Umbilical cord (tissue), 2 donors: ENCODE measurements around the gene KCNAB1. TPM values are rescaled to one million over a fixed set of nuclear protein-coding genes. Genes with fewer than 3 reads are reported as not detected.
"Not testable (repeated sequence)": the region's sequence is repeated elsewhere in the genome, so short reads cannot be mapped to it uniquely, and the experiment has no call there.

Source experiments
- DNase-seq: peaks from one replicate; pipeline ENCODE4 v3.0.0-alpha.2; 2015; ENCODE audit warnings: low spot score
- total RNA-seq: library from RNA; depleted of rRNA; stranded (reverse); fragments of >200 nt; gene quantifications from one replicate; pipeline ENCODE4 v1.2.3, GENCODE V29; 2014; ENCODE audit warnings: low replicate concordance; ENCODE audit not compliant: insufficient read depth

Gene KCNAB1
- total RNA-seq, 1 donor from 2014 or later: 0.72 TPM

DNA sequence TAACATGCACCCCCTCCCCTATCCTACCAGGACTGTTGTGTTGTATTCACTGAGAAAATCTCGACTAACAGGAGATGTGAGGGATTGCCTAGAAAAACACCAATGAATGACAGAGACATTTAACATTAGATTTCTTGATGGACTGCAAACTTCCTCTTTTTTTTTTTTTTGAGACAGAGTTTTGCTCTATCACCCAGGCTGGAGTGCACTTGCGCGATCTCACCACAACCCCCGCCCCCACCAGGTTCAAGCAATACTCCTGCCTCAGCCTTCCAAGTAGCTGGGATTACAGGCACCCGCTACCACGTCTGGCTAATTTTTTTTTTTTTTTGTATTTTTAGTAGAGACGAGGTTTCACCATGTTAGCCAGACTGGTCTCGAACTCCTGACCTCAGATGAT, 17.0 kb downstream of the KCNAB1 start:
- not testable (repeated sequence) for DNase-seq

DNA sequence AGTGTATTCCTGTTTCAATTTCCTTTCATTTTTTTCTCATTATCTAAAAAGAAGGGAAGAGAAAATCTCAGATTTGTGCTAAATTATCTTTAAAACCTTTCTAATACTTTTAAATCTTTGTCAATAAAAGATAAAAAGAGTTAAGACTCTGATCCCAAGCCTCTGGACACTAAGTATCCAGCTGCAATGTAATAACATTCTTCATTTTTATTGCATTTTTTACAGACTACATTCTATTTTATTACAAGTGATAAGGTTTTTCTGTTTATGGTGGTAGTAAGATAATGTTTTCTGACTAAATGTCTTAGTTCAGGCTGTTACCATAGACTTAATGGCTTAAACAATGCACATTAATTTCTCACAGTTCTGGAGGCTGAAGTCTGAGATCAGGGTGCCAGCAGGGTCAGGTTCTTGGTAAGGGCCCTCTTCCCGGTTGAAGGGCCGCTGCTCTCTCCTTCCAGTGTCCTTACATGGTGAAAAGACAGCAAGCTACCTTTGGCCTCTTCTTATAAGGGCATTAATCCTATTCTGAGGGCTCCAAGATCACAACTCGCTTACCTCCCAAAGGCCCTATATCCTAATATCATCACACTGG, 19.7 kb downstream of the KCNAB1 start:
- DNase-seq: peak; percentile 76

DNA sequence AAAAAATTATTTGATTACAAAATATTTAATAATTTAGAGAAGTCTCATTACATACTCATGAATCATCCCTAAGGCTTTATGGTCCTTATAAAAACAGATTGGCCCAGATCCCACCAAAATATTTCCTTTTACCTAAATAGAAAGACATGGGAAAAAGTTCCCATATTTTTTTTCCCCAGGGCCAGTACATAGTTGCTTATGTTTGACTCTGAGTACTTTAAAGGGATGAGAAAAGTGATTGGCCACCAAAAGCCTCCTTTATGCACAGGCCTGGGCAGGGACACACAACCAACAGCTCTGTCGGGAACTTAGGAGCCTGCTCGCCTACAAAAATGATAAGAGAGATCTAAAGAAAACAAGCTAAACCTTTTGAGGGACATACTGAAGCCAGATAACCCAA, 22.3 kb downstream of the KCNAB1 start:
- peak; percentile 75 for DNase-seq

- no peak for DNase-seq
Observed at GRCh38 chr3:156143136-156143535, 22.8 kb downstream of the KCNAB1 start.

DNA sequence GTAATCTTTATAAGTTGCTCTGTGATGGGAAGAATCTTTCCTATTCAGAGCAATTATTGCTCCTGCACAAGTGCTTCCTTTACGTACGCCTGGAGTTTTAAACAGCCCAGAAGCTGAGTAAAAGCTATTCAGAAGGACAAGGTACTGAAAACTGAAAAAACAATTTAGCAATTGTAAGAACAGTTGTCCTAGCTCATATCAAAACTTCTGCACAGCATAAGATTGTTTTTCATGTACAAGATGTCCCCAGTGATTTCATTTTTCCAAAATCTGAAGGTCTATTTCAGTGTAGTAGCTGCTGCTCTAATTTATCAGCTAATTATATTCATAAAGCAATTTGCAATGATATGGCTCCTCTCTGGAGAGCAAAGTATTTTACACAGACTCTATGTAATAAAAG, 23.7 kb downstream of the KCNAB1 start:
- DNase-seq: no peak

GRCh38 chr3:156145866-156146265, 25.5 kb downstream of the KCNAB1 start:
- DNase-seq: peak; percentile 55

- peak; percentile 27 for DNase-seq
Observed at GRCh38 chr3:156148345-156148945, 28.1 kb downstream of the KCNAB1 start.

DNA sequence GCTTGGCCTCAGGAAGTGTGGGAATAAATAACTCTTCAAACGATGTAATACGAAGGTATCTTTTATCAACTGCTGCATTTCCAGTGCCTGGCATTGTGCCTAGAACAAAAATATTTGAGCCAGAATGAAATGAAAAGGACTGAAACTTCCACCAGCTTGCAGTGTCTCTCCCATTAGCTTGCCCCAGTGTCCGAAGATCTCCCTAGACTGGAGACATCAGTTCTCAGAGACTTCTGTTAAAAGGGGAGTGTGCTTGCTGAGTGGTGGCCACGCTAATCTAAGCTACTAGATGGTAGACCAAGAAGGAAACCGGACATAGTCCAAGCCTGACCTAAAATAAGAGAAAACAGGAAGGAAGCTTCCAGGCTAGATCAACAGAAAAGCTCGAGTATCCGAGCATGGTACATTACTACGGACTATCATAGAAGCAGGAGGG, 28.6 kb downstream of the KCNAB1 start:
- peak; percentile 69 for DNase-seq

GRCh38 chr3:156149876-156150275, 29.5 kb downstream of the KCNAB1 start:
- no peak for DNase-seq

DNA sequence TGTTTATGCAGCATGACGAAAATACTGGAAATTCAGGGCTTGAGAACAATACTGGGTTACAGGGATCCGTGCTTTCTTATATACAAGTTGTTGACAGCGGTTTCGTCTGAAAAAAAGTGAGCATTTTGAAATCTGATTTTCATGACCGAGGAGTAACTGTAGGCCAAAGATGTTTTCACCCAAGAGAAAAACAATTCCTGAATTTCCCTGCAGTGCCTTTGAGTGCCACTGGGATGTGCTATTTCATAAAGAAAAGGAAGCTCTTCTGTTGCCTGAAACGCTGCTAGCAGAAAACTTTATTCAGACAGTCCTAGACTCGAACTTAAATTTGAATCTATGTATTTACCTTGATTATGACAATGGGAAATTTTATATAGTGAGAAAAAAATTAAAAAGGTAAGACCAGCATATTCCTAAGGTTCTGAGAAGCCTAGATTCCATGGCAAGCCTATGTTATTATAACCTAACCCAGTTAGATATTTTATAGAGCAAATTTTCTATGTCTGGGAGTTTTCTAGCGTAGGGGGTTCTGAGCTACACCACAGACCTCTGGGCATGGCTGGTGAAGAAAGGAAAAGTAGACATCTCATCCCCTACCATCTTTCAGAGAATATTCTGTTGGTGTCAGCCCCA, 30.2 kb downstream of the KCNAB1 start:
- peak; percentile 81 for DNase-seq

- DNase-seq: peak; percentile 78
Observed at GRCh38 chr3:156151824-156152428, 31.5 kb downstream of the KCNAB1 start.

DNA sequence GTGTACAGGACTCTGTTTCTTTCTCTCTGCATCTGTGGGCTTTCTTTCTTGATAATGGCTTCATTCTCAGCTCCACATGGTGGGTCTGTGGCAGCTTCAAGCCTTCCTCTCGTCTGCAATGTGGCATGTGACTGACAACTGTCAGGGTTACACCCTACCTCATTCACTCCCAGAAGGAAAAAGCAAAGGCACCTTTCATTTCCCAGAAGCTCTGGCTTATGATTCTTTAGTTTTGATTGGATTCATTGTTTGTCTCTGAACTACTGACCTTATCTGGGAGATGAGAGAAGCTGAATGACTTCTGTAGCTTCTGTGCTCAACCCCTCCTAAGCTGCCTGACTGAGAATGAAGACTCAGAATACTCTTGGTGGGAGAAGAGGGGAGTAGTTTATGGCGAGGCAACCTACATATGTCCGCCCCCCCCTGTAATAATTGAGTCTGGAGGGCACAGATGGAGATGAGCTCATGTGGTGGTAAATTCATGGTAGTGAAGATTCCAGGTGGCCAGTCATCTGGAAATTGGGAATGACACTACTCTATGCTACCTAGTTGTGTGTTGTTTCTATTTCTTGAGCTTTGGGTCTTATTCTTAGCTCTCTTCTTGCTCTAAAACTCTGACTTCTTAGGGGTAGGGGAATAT, 38.4 kb downstream of the KCNAB1 start:
- DNase-seq: no peak

GRCh38 chr3:156160647-156161046, 40.3 kb downstream of the KCNAB1 start:
- no peak for DNase-seq

- DNase-seq: no peak
Observed at GRCh38 chr3:156161172-156161571, 40.8 kb downstream of the KCNAB1 start.

DNA sequence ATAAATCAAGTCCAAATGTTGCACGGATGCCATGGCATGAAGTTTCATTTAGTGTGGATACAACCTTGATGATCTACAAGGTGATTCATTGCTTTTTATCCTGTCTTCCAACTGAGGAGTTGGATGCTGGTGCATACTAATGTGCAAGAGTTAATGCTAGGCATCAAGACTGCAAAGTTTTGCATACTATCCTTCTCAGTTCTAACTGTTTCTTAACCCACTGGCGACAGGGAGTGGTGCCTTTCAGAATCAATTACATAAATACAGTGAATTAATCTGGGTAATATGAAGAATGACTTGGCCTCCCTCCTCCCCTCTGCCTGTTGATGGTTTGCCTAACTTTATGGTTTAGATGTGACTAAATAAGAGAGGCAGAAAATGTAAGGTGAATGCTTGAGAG, 43.5 kb downstream of the KCNAB1 start:
- DNase-seq: no peak

- no peak for DNase-seq
Observed at GRCh38 chr3:156166808-156167207, 46.4 kb downstream of the KCNAB1 start.

- DNase-seq: no peak
Observed at GRCh38 chr3:156170571-156170970, 50.2 kb downstream of the KCNAB1 start.

DNA sequence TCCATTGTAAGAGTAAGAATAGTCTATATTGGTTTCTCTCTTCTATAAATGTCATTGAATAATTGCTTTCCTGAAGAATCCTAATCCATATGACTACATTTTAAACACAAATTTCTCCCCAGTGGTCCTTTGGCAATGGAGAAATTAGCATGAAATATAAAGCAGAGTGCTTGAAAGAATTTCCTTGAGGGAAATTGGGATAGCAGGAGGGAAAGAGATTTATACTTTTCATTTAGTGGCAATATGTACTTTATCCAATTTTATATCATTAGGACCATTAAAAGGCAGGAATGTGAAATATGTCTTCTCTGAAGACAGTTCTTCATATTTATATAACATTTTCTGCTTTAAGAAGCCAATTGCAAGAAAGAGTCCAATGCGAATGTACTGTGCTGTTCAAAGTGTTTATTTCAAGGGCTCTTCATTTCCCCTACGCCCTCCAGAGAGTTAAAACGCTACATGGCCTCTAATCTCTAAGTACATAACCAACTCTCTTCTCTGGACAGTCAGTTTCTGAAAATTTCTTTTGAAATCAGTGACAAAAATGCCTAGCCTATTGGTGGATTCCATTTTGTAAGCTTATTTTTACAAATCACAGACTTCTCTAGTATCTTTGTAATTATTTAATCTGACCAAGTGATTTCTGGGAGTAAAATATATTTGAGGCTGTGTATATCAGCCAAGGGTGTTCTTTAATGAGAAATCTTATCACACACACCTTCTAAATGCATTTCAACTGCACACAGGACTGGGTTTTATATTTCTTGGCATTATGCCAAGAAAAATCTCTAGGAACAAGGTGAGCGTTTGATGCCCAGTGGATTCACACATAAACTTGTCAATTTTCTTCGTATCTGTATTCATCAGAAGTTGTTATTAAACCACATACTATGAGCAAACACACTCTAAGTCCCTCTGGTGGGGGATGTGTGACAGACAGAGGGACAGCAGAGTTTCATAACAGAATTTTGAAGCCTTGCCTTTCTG, 51.2 kb downstream of the KCNAB1 start:
- DNase-seq: no peak

DNA sequence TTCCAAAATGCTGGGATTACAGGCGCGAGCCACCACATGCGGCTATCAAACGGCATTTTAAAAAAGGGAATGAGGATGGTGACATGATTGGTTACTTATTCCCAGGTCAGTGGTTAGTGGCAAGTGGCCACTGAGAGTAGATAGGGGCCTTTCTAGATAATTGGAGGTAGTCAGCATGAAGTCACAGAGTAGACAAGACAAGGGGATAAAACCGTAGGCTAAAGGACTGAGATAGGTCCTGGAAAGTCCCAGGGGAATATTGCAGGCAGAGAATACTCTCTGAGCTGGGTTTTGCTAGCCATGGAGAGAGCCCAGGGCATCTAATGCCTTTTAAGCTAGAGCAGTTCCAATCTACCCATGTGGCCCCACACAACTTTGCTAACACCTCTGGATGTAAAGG, 52.2 kb downstream of the KCNAB1 start:
- no peak for DNase-seq

DNA sequence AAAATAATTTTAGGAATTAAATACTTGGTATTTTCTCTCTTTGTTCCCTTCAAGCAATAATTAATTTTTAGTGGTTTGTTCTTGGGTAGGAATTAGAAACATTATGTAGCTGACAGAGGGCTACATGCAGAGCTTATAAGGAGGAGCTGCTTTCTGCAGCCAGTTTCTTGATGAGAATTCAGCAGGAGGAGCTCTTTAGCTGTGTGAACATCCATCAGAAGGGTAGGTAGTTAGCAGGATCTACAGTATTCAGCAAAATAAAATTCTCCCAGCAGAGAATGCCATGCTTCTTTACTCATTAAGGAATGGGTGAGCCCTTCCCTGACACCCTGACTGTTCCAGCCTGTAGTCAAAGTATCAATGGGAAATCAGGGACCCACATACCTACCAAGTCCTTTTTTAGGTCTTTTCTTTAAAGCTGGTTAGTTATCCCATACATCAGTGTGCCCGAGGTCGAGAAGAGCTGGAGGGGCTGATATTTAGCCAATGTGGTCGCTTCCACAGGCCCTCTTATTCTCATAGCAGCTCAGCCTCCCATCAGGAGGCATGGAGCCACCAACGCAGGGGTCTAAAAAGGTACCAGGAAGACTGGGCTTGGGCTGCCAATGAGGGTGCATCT, 54.0 kb downstream of the KCNAB1 start:
- DNase-seq: peak; percentile 81

- no peak for DNase-seq
Observed at GRCh38 chr3:156175570-156175969, 55.2 kb downstream of the KCNAB1 start.
